Endothelial cell of umbilical vein (primary cell): ENCODE measurements around the gene SV2A.

ENCODE experiments used
- CTCF ChIP-seq, 2 donors: IDR thresholded peaks; 1 replicate in 1 of 2; 2 replicates in 1 of 2; pipeline ENCODE4 v1.5.1; 2011; ENCODE audit warnings: low read length in 2 of 2, mild to moderate bottlenecking in 2 of 2, moderate library complexity in 2 of 2, control low read depth in 1 of 2, inconsistent platforms in 1 of 2, low read depth in 1 of 2; ENCODE audit not compliant: insufficient read depth in 1 of 2; ENCODE audit errors: extremely low read depth in 1 of 2
- EZH2 ChIP-seq: IDR thresholded peaks from 2 replicates; pipeline ENCODE4 v1.6.1; 2012; ENCODE audit warnings: borderline replicate concordance, low read depth, mild to moderate bottlenecking, moderate library complexity, low read length, inconsistent platforms; ENCODE audit not compliant: severe bottlenecking
- MAX ChIP-seq: IDR thresholded peaks from 2 replicates; pipeline ENCODE4 v1.6.1; 2011; ENCODE audit not compliant: insufficient read depth, insufficient read length
- MYC ChIP-seq: IDR thresholded peaks from one replicate; pipeline ENCODE4 v1.6.1; 2011; ENCODE audit warnings: mild to moderate bottlenecking, low read depth, low read length
- POLR2A ChIP-seq: IDR thresholded peaks from 2 replicates; pipeline ENCODE4 v1.6.1; 2012; ENCODE audit warnings: low read depth, mild to moderate bottlenecking, control low read depth, low read length
- POLR2AphosphoS5 ChIP-seq: IDR thresholded peaks from 2 replicates; pipeline ENCODE4 v1.6.1; 2012; ENCODE audit warnings: low read depth, mild to moderate bottlenecking, control low read depth, low read length, moderate library complexity; ENCODE audit not compliant: insufficient read depth

DNA sequence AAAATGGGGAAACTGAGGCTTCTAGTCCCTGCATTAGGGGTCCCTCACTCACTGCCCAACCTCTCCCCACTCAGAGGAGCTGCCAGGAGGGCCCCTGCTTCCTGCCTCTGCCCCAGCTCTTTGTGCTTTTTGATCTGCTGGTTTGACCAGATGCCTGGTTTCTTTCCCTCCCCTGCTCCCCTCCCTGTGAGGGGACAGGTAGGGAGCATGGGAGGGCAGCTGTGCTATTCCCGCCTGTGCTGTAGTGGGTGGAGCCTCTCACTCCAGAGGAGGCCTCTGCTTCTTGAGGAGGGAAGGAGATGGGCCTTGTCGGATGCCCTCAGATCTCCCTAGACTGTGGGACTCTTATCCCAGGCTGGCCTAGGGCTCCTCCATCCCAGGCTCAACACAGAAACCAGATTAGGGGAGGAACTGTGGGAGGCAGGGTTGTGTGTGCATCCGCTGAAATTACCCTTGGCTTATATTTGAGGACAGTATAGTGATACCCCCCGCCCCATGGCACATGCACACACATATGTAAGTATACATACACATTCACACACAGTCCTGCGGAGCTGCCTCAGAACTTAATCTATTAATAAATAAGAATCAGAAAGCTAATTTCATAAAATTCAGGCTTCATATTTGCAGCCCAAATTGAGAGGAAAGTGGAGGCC is 13.7 kb downstream of the SV2A start:
- TF ChIP-seq CTCF (IDR thresholded peaks at IDR 0.05; ENCODE audit: extremely low read depth in 1 of 2, insufficient read depth in 1 of 2, low read depth in 1 of 2, low read length in 2 of 2) (no peak), POLR2A (no peak), MYC (no peak), MAX (no peak), POLR2AphosphoS5 (no peak), EZH2 (no peak)
